ENCODE data around the gene ATXN7L3.
A peak's percentile ranks its signal among the peaks of the same experiment; 100 is the strongest.

ATXN7L3 gene

GRCh38 chr17:44200478-44201155 lies 933 bp upstream of the ATXN7L3 start:
- no peak for DNase-seq (ENCODE audit: low read depth)

GRCh38 chr17:44198721-44199552 lies 747 bp downstream of the ATXN7L3 start:
- DNase-seq (ENCODE audit: low read depth) = peak; percentile 35

- DNase-seq (ENCODE audit: low read depth) = no peak
Measured at GRCh38 chr17:44197980-44198720, 1.5 kb downstream of the ATXN7L3 start.

- no peak for DNase-seq (ENCODE audit: low read depth)
Measured at GRCh38 chr17:44197107-44197506, 2.6 kb downstream of the ATXN7L3 start.

GRCh38 chr17:44193326-44194084 lies 6.2 kb downstream of the ATXN7L3 start:
- no peak for DNase-seq (ENCODE audit: low read depth)

GRCh38 chr17:44192750-44193149 lies 6.9 kb downstream of the ATXN7L3 start:
- DNase-seq (ENCODE audit: low read depth) = no peak

GRCh38 chr17:44191941-44192496 lies 7.7 kb downstream of the ATXN7L3 start:
- DNase-seq (ENCODE audit: low read depth) = no peak

GRCh38 chr17:44191369-44191768 lies 8.3 kb downstream of the ATXN7L3 start:
- no peak for DNase-seq (ENCODE audit: low read depth)

GRCh38 chr17:44190481-44190880 lies 9.2 kb downstream of the ATXN7L3 start:
- DNase-seq (ENCODE audit: low read depth) = no peak

- no peak for DNase-seq (ENCODE audit: low read depth)
Measured at GRCh38 chr17:44188576-44189403, 10.9 kb downstream of the ATXN7L3 start.

GRCh38 chr17:44187131-44187899 lies 12.4 kb downstream of the ATXN7L3 start:
- no peak for DNase-seq (ENCODE audit: low read depth)

- DNase-seq (ENCODE audit: low read depth) = peak; percentile 99
Measured at GRCh38 chr17:44186307-44187130, 13.2 kb downstream of the ATXN7L3 start, which contains the start of gene TMUB2. Gene TMUB2, plus strand, starts transcription at chr17:44186972. Its CDS starts 737 bp downstream, at chr17:44187709.

- DNase-seq (ENCODE audit: low read depth) = no peak
Measured at GRCh38 chr17:44184212-44184810, 15.4 kb downstream of the ATXN7L3 start.

GRCh38 chr17:44183024-44183423 lies 16.7 kb downstream of the ATXN7L3 start:
- DNase-seq (ENCODE audit: low read depth) = no peak

GRCh38 chr17:44178133-44178532 lies 21.6 kb downstream of the ATXN7L3 start:
- no peak for DNase-seq (ENCODE audit: low read depth)

GRCh38 chr17:44177640-44178039 lies 22.0 kb downstream of the ATXN7L3 start:
- no peak for DNase-seq (ENCODE audit: low read depth)

- DNase-seq (ENCODE audit: low read depth) = no peak
Measured at GRCh38 chr17:44176671-44177501, 22.8 kb downstream of the ATXN7L3 start.

GRCh38 chr17:44176257-44176656 lies 23.4 kb downstream of the ATXN7L3 start:
- no peak for DNase-seq (ENCODE audit: low read depth)
